GM21381 (cell line): ENCODE measurements around the gene ALDH1A1.

Experiments
- ATAC-seq: cut with Tn5 transposase; IDR thresholded peaks from one replicate; pipeline ENCODE4 v1.9.1; 2021; ENCODE audit warnings: mild to moderate bottlenecking, moderate library complexity; ENCODE audit not compliant: unreplicated experiment

Gene ALDH1A1

GRCh38 chr9:72952914-72953313 is at the start of gene ALDH1A1:
TSS of gene ALDH1A1 (minus strand) at chr9:72953053. CDS start at chr9:72953000, 53 bp downstream.
- ATAC-seq: no peak

DNA sequence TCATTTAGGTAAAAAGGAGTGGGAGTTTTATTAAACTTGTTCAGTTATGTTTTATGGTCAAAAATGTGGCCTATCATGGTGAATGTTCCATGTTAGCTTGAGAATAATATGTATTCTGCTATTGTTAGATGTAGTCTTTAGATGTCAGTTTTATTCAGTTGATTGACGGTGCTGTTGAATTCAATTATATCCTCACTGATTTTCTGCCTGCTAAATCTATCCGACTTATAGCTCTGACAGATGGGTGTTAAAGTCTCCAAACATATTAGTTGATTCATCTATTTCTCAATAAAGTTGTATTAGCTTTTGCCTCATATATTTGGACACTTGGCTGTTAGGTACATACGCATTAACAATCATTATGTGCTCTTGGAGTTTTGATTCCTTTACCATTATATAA is 49.0 kb upstream of the ALDH1A1 start:
- no peak for ATAC-seq

DNA sequence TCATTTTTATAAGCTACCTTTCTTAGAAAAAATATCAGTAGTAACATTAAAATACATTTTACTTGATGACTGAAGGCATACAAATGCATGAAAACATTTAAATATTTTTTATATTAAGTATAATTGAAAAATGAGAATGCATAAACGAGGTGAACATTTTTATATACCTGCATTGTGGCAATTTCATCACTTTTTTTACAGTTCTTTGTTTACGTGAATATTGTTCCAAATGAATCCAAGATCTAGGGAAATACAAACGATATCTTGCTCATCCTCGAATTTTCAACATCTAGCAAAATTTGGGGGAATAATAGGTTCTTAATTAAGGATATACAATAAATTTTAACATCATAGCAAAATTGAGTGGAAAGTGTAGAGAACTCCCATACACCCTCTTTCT is 45.5 kb upstream of the ALDH1A1 start:
- no peak for ATAC-seq

GRCh38 chr9:72997387-72997995 is 44.6 kb upstream of the ALDH1A1 start:
- no peak for ATAC-seq

GRCh38 chr9:72996684-72997314 is 43.9 kb upstream of the ALDH1A1 start:
- ATAC-seq: no peak

DNA sequence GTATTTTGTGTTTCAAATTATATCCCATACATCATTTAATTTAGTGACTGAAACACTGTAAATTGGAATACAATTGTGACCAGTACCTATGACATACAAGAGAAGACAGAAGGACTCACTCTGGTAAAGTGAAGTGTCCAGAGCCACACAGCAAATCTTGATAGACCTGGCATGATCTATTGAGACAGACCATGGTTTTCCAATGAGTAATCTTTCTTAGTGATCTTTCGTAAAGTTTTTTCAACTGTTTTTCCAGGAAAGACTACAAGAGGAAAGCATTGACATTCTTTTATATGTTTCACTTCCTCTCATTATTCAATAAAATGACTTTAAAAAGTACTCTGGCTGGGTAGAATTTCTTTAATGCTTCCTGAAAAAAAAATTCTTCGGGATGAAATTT is 43.3 kb upstream of the ALDH1A1 start:
- ATAC-seq: no peak

GRCh38 chr9:72995131-72996024 is 42.5 kb upstream of the ALDH1A1 start:
- ATAC-seq: no peak

DNA sequence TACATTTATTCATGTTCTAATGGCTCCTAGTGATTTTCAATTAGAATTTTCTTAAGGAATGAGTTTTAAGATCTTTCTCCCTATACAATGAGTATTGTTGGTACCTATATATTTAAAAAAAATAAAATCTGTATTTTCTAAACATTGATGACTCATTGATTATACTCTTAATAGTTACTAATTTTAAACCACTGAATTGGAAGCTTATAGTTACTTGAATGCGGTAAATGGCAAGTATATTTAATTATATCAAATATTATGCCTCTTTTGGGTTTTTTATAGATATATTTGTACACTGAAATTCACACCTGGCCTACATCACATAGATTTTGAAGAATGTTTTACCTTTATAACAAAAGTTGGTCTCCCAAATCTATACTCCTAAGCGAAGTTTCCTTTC is 38.9 kb upstream of the ALDH1A1 start:
- ATAC-seq: no peak

GRCh38 chr9:72990397-72991182 is 37.7 kb upstream of the ALDH1A1 start:
- no peak for ATAC-seq

DNA sequence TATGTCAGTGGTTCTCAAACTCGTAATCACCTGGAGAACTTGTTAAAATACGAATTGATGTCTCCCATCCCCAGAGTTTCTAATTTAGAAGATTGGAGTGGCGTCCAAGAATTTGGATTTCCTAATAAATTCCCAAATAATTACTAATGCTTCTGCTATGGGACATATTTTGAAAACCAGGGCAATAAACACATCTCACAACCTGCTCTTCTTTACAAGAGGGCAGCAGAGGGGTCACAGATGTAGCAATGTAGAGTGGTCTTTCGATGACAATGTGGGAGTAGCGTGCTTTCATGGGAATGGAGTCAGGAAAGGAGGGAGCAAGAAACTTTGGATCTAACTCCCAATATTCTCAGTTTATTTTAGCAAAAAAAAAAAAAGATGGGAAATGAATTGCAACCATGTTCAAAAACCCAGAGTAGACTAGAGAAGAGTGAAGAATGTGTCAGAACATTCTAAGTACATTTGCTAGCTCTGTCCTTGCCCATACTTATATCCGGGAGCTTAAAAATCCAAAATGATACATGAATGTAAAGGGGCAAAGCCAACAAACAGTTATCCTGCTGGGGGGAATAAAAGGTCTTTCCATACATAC is 33.8 kb upstream of the ALDH1A1 start:
- no peak for ATAC-seq

DNA sequence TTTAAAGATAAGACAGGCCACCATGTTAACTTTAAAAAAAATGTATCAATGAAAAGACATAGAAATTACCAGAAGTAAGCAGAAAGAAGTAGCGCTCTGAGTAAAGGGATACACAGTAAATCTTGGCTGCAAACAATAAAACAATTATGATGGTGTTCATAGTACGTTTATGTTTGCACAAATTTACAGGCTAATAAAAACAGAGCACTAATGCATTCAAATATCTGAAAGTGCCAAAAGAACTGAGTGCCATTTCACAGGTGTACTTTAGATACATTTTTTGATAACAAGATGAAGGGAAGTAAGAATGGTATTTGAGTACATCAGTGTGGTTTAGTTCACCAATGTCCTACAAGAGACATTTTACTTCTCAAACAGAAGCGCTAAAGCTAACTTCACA is 32.9 kb upstream of the ALDH1A1 start:
- no peak for ATAC-seq

- no peak for ATAC-seq
Observed at GRCh38 chr9:72984991-72985390, 32.1 kb upstream of the ALDH1A1 start.

DNA sequence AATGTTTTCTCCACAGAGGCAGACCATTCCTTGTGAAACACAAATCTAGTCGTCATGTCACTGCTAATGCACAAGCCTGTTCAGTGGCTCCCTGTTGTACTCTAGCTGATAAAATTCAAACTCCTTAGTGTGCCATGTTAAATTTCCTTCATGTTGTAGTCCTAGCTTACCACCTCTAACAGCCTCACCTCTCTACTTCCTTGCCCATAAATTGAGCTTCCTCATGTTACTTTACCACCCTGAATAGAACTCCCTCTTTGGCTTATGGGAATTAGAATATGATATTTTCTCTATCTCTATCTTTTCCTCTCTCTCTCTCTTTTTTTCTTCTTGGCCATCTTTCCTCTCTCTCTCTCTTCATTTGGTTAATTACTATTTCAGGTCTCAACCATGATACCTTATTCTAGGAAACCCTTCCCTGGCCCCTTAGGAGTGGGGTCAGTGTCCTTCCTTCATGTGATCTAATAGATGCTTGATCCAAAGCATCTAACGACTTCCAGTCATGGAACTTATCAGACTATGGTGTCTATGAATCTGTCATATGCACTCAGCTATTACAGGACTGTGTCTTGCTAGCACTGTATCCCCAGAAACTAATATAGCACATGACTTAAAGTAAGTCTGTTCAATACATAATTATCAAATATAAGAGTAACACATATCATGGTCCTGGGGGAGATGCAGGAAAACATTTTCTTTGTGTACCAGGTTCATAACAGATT is 31.5 kb upstream of the ALDH1A1 start:
- ATAC-seq: no peak

DNA sequence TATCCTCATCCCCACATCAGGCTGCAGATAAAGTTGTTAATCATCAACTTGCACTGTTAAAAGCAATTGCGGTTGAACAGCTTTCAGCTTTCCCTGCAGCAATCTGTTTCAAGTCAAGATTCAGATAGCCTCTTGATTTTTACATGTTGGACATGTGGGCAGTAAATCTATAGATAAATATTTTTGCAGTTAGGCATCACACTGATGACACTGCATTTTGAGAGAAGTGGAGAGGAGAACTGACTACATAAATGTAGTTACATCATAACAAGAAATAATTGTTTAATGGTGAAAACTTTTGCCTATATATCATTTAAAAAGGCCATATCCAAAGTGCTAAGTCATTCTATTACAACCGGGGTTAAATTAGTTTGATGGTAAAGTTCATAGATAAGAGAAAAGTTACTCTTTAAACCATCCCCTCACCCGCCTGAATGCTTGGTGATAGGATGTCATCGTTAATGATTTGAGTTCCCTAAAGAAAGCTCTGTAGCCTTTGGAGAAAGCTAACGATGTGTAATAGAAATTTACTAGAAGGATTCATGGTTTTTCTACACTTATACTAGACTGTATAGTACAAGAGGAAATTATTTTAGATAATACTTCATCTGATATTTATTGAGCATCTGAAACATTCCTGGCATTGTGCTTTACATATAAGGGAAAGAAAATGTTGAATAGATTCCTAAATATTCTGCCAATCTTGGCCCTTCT is 30.8 kb upstream of the ALDH1A1 start:
- ATAC-seq: no peak

DNA sequence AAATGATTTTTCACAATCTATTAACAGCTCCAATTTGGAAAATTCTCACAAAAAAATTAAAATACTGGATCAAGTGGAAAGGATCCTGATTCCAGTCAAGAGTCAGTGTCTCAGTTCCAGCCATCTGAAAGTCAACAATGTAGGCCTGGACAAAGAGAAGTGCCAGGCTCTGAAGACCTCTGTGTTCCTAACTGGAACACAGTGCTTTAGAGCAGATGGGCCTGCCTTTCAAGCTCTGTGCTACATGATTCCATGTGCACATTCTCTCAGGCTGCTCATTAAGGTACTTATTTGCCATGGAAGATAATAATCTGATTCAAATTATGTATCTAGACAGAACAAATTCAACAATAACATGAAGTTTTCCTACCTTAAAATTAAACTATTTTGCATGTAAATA is 30.2 kb upstream of the ALDH1A1 start:
- ATAC-seq: no peak

GRCh38 chr9:72982146-72982799 is 29.4 kb upstream of the ALDH1A1 start:
- ATAC-seq: no peak

GRCh38 chr9:72981433-72981832 is 28.6 kb upstream of the ALDH1A1 start:
- ATAC-seq: no peak

DNA sequence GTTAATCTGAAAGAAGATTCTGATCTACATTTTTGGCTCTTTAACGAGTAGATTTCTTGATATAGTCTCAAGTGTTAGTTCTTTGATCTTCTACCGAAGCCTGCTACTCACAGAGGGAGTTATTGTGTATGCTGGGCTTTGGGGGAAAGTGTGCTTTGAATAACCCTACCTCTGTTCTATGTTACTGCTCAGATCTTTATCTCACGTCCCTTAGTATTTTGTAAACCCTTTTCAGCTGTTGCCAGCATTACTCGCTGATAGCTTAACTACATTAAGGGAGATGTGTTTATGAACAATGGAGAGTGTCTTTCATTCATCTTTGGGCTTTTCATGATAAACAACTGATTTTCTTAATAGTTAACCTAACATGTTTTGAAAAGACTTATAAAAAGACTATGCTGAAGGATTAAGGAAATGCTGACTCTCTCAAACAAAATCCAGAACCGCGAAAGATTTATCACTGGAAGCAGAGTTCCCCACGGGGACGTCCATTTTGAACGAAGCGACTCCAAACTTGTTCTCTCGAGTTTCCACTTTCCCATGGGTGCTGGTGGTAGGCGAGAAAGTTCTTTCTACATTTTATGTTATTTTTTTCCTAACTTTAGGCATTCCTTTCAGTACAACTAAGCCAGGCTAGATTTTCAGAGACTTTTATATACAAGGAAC is 27.9 kb upstream of the ALDH1A1 start:
- ATAC-seq: no peak
